Measurements from ENCODE around the gene GDPD4.

Gene GDPD4

GRCh38 chr11:77208535-77208934 is 93.0 kb downstream of the GDPD4 start:
- H3K4me3 ChIP-seq (ENCODE audit: low read depth, low read length): no peak overlapping the region
- no peak for TF ChIP-seq CTCF (conservative IDR thresholded peaks at IDR 0.05; ENCODE audit: low read depth, low read length)
- no peak for DNase-seq (ENCODE audit: low read depth)

DNA sequence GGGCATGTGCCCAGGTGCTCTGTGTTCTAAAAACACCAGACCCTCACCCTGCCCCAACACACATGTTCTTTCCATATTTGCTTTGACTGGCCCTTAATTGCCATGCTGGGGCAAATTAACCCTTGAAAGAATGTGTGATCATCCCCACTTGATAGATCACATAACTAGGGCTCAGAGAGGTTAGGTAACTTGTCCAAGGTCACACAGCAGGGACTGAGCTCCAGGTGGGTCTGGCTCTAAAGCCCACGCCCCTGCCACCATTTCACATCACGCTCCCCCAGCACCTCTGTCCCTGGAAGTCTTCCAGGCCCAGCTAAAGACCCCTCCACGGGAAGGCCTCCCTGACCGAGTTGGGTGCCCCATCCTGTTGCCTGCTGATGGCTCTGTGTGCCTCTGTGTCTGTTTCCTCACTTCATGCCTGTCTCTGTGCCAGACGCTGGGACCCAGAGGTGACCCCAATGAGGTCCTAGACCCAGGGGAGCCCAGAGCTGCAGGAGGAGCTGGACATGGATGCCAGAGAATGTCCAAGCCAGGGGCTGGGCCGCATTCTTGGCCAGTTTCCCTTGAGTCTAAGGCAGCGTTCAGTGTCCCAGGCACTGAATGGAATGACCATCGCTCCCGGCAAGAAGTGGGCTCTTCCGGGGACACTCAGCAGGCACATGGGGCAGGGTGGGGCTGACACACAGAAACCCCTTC is 93.7 kb downstream of the GDPD4 start:
- TF ChIP-seq CTCF (conservative IDR thresholded peaks at IDR 0.05; ENCODE audit: low read depth, low read length): no peak
- H3K4me3 ChIP-seq (ENCODE audit: low read depth, low read length): no peak overlapping the region
- DNase-seq (ENCODE audit: low read depth): peak; percentile 18

- DNase-seq (ENCODE audit: low read depth): no peak
- TF ChIP-seq CTCF (conservative IDR thresholded peaks at IDR 0.05; ENCODE audit: low read depth, low read length): no peak
- H3K4me3 ChIP-seq (ENCODE audit: low read depth, low read length): no peak overlapping the region
Observed at GRCh38 chr11:77207019-77207485, 94.4 kb downstream of the GDPD4 start.

DNA sequence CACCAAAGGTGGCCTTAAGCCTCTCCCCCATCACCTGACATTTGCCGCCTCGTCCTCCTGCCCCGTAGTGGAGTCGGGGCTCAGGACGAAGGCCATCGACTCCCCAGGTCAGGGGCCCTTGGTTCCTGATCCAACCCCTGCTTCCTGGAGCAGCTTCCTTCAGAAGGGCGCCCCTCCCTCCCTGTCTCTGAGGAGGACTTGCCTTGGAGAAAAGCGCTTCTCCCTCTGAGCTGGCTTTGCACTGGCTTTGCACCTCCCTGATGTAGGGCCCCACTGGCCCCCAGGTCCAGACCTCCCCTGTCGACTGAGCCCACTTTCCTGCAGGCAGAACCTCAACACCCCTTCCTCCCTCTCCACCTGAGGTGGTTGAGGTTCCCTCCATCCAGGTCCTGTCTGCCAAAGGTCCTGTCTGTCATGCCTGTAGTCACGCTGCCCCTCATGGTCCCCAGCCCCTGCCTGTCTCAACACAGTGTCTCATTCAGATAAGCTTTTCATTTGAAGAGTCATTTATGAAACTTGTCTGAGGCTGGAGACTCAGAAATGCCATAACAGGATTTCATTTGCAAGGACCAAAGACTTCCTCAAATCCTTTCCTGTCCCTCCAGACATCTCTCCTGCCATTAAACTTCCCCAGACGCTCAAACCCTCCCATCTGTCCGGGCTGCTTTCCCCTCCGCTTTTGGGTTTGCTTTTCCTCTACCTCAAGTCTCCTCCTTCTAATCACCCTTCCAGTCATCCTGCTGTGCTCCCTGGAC is 95.0 kb downstream of the GDPD4 start:
- no peak overlapping the region for H3K4me3 ChIP-seq (ENCODE audit: low read depth, low read length)
- TF ChIP-seq CTCF (conservative IDR thresholded peaks at IDR 0.05; ENCODE audit: low read depth, low read length): no peak
- no peak for DNase-seq (ENCODE audit: low read depth)

- no peak for DNase-seq (ENCODE audit: low read depth)
- TF ChIP-seq CTCF (conservative IDR thresholded peaks at IDR 0.05; ENCODE audit: low read depth, low read length): no peak
- no peak overlapping the region for H3K4me3 ChIP-seq (ENCODE audit: low read depth, low read length)
Observed at GRCh38 chr11:77205467-77206263, 95.8 kb downstream of the GDPD4 start.

DNA sequence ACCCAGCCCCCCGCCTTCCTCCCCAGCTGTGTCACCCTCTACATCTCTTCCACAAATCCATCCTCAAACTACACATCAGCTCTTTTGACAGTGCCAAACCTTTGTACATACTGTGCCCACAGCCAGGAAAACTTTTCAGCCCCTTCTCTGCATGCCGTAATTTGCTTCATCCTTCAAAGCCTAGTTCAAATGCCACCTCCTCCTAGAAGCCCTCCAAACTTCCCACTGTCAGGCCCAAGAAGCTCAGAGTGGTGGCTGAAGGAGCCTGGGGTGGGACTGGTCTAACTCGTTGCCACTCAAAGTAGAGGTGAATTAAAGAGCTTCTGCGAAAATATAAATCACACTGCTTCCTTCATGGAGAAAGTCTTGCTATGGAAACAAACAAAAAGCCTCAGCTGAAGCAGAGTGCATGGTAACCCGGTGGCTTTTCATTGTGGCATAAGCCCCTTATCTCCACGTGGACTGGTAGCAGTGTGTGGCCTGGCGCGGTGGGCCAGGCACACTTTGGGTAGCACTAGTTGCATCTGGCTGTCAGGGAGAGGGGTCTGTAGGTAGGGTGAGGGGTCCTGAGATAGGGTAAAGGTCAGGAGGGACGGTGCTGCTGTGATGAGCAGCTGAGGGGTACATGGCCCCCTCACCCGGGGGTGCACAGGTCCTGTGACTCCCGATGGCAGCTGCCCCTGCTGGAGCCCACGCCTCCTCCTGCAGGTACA is 96.6 kb downstream of the GDPD4 start:
- H3K4me3 ChIP-seq (ENCODE audit: low read depth, low read length): no peak overlapping the region
- no peak for DNase-seq (ENCODE audit: low read depth)
- no peak for TF ChIP-seq CTCF (conservative IDR thresholded peaks at IDR 0.05; ENCODE audit: low read depth, low read length)

Measured in choroid plexus epithelial cell (primary cell).